WTC11 (cell line): Measurements from ENCODE around the gene MYBPH. TPM values are rescaled to one million over a fixed set of nuclear protein-coding genes. Genes with fewer than 3 reads are reported as not detected.

ENCODE experiments used
- ATAC-seq: fragments of 200-7000 bp; cut with Tn5 transposase; 2 replicates; pipeline ENCODE4 v1.10.0; 2021; ENCODE audit warnings: mild to moderate bottlenecking, moderate library complexity
- CTCF ChIA-PET: fragments of 300-600 bp; sonication (Branson Sonifier 250); formaldehyde crosslinking; loops from one replicate; lab custom pipeline; 2021; ENCODE audit warnings: antibody characterized with exemption; lab: Charles Lee
- POLR2A ChIA-PET: fragments of 350-600 bp; sonication (Branson Sonifier 250); formaldehyde crosslinking; loops from one replicate; lab custom pipeline; 2021; ENCODE audit warnings: antibody characterized with exemption; lab: Charles Lee
- DNase-seq: peaks from one replicate; pipeline ENCODE4 v3.0.0; 2021; ENCODE audit warnings: low spot score
- H3K27ac Mint-ChIP-seq: 2 replicates; pipeline ENCODE4 v1.8.0; 2021; ENCODE audit warnings: mixed read lengths
- H3K27me3 Mint-ChIP-seq: 2 replicates; pipeline ENCODE4 v1.8.0; 2021; ENCODE audit warnings: low read depth, mild to moderate bottlenecking, moderate library complexity, mixed read lengths
- H3K36me3 Mint-ChIP-seq: 2 replicates; pipeline ENCODE4 v1.8.0; 2021; ENCODE audit warnings: mixed read lengths
- H3K4me1 Mint-ChIP-seq: 2 replicates; pipeline ENCODE4 v1.8.0; 2022; ENCODE audit warnings: mixed read lengths
- H3K4me3 Mint-ChIP-seq: 2 replicates; pipeline ENCODE4 v1.8.0; 2021; ENCODE audit warnings: mild to moderate bottlenecking, moderate library complexity, mixed read lengths
- H3K9me3 Mint-ChIP-seq: 2 replicates; pipeline ENCODE4 v1.8.0; 2021; ENCODE audit warnings: mixed read lengths
- EMX1 ChIP-seq: fragments of 250-450 bp; sonication (Bioruptor Pico); IDR thresholded peaks from 2 replicates; pipeline ENCODE4 v1.8.0; 2021; ENCODE audit warnings: mild to moderate bottlenecking
- HMGA2 ChIP-seq: fragments of 250-450 bp; sonication (Bioruptor Pico); IDR thresholded peaks from 2 replicates; pipeline ENCODE4 v1.4.0; 2021; ENCODE audit warnings: mild to moderate bottlenecking, moderate library complexity
- MXD4 ChIP-seq: fragments of 250-450 bp; sonication (Bioruptor Pico); IDR thresholded peaks from 2 replicates; pipeline ENCODE4 v1.8.0; 2021; ENCODE audit warnings: mild to moderate bottlenecking, moderate library complexity, borderline replicate concordance
- MYBL2 ChIP-seq: sonication (generic); formaldehyde crosslinking; IDR thresholded peaks from 2 replicates; pipeline ENCODE4 v1.8.1; 2023; ENCODE audit warnings: mild to moderate bottlenecking, moderate library complexity, missing genetic modification reagents
- NFE2L1 ChIP-seq: sonication (generic); formaldehyde crosslinking; IDR thresholded peaks from 2 replicates; pipeline ENCODE4 v1.8.1; 2023; ENCODE audit warnings: missing genetic modification reagents
- NR1H2 ChIP-seq: sonication (generic); formaldehyde crosslinking; IDR thresholded peaks from 2 replicates; pipeline ENCODE4 v1.9.0; 2021; ENCODE audit warnings: mild to moderate bottlenecking, moderate library complexity, missing genetic modification reagents
- NR3C1 ChIP-seq: sonication (generic); formaldehyde crosslinking; conservative IDR thresholded peaks from 2 replicates; pipeline ENCODE4 v1.8.1; 2023; ENCODE audit warnings: low read depth, mild to moderate bottlenecking, missing genetic modification reagents
- SMAD4 ChIP-seq: sonication (generic); formaldehyde crosslinking; IDR thresholded peaks from 2 replicates; pipeline ENCODE4 v1.8.0; 2022; ENCODE audit warnings: mild to moderate bottlenecking, missing genetic modification reagents
- TCF7 ChIP-seq: sonication (generic); formaldehyde crosslinking; IDR thresholded peaks from 2 replicates; pipeline ENCODE4 v1.8.0; 2022; ENCODE audit warnings: mild to moderate bottlenecking, low read depth, missing genetic modification reagents, moderate library complexity
- ZBTB21 ChIP-seq: sonication (generic); formaldehyde crosslinking; IDR thresholded peaks from 2 replicates; pipeline ENCODE4 v1.8.1; 2023; ENCODE audit warnings: mild to moderate bottlenecking, missing genetic modification reagents, borderline replicate concordance
- ZNF138 ChIP-seq: sonication (generic); formaldehyde crosslinking; conservative IDR thresholded peaks from 2 replicates; pipeline ENCODE4 v1.8.1; 2022; ENCODE audit warnings: mild to moderate bottlenecking, moderate library complexity, missing genetic modification reagents
- ZNF317 ChIP-seq: sonication (generic); formaldehyde crosslinking; IDR thresholded peaks from 2 replicates; pipeline ENCODE4 v1.8.1; 2023; ENCODE audit warnings: low read depth, mild to moderate bottlenecking, moderate library complexity, missing genetic modification reagents, borderline replicate concordance
- ZNF423 ChIP-seq: fragments of 250-450 bp; sonication (Bioruptor Pico); IDR thresholded peaks from 2 replicates; pipeline ENCODE4 v2.1.2; 2022; ENCODE audit warnings: mild to moderate bottlenecking, moderate library complexity
- total RNA-seq: library from RNA; stranded (reverse); gene quantifications from 3 replicates; pipeline ENCODE4 v1.2.3, GENCODE V29; 2021
- TF ChIP-seq, protein P1 (sequence below): sonication (generic); formaldehyde crosslinking; IDR thresholded peaks from 2 replicates; pipeline ENCODE4 v1.8.1; 2023; ENCODE audit warnings: mild to moderate bottlenecking, missing genetic modification reagents
- TF ChIP-seq, protein P2 (sequence below): fragments of 250-450 bp; sonication (Bioruptor Pico); IDR thresholded peaks from 2 replicates; pipeline ENCODE4 v1.9.0; 2021; ENCODE audit warnings: mild to moderate bottlenecking
- TF ChIP-seq, protein P3 (sequence below): sonication (generic); formaldehyde crosslinking; IDR thresholded peaks from 2 replicates; pipeline ENCODE4 v1.8.1; 2023; ENCODE audit warnings: mild to moderate bottlenecking, missing genetic modification reagents, borderline replicate concordance
- TF ChIP-seq, protein P4 (sequence below): fragments of 200-600 bp; IDR thresholded peaks from 2 replicates; pipeline ENCODE4 v1.8.0; 2022; ENCODE audit warnings: antibody characterized with exemption
- TF ChIP-seq, protein P5 (sequence below): fragments of 250-450 bp; sonication (Bioruptor Pico); IDR thresholded peaks from 2 replicates; pipeline ENCODE4 v1.9.0; 2021; ENCODE audit warnings: mild to moderate bottlenecking

Gene MYBPH
- total RNA-seq, 1 experiment from 2014 or later, result not detected

DNA sequence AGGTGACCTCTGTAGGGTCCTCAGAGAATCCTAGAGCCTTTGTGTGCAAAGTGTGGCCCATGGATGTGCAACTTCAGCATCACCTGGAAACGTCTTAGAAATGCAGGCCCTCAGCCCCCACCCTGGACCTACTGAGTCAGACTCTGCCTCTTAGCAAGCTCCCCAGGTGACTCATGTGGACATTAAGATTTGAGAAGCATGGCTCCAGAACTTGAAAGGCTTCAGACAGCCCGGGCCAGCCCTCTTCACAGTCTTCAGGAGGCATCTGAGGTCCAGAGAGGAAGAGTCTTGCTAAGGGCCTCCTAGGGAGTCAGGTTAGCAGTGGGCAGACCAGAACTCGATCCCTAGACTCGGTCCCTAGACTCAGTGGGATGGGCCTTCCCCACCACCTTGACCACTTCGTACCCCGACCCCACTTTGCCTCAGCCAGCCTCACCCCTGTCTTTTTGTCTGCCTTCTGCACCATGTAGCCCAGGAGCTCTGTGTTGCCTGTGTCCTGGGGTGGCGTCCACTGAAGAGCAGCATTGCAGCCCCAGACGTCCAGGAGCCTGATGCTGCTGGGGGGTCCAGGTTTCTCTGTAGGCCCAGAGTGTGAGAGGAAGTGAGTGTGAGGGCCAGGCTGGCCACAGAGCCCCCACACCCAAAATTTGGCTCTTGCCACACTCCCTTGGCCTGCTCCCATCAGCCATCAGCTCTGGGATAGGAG lies 4.8 kb downstream of the MYBPH start:
- ChIA-PET POLR2A (no interaction called here), CTCF (interaction anchor here (1.3 to 7.1 kb wide), 14 partner anchors 12 to 131 kb away, joined by 4 to 110 read pairs (median 16); partner anchors contain the start of genes ADORA1 and MYOG)
- Mint-ChIP-seq H3K4me1 (peaks cover 14% of the 10 kb centered on the region), H3K4me3 (no peak overlapping the region), H3K9me3 (no peaks in the 10 kb centered on the region), H3K27me3 (no peaks in the 10 kb centered on the region), H3K36me3 (no peaks in the 10 kb centered on the region), H3K27ac (no peak overlapping the region)
- TF ChIP-seq ZNF317 (CRISPR knock-in tag) (no peak), TCF7 (CRISPR knock-in tag) (no peak), NFE2L1 (CRISPR knock-in tag) (no peak), MYBL2 (CRISPR knock-in tag) (no peak), MXD4 (CRISPR knock-in tag) (no peak), NR1H2 (CRISPR knock-in tag) (no peak)
- TF ChIP-seq, protein P1, sequence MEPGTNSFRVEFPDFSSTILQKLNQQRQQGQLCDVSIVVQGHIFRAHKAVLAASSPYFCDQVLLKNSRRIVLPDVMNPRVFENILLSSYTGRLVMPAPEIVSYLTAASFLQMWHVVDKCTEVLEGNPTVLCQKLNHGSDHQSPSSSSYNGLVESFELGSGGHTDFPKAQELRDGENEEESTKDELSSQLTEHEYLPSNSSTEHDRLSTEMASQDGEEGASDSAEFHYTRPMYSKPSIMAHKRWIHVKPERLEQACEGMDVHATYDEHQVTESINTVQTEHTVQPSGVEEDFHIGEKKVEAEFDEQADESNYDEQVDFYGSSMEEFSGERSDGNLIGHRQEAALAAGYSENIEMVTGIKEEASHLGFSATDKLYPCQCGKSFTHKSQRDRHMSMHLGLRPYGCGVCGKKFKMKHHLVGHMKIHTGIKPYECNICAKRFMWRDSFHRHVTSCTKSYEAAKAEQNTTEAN (CRISPR knock-in tag), result no peak
- TF ChIP-seq, protein P2, sequence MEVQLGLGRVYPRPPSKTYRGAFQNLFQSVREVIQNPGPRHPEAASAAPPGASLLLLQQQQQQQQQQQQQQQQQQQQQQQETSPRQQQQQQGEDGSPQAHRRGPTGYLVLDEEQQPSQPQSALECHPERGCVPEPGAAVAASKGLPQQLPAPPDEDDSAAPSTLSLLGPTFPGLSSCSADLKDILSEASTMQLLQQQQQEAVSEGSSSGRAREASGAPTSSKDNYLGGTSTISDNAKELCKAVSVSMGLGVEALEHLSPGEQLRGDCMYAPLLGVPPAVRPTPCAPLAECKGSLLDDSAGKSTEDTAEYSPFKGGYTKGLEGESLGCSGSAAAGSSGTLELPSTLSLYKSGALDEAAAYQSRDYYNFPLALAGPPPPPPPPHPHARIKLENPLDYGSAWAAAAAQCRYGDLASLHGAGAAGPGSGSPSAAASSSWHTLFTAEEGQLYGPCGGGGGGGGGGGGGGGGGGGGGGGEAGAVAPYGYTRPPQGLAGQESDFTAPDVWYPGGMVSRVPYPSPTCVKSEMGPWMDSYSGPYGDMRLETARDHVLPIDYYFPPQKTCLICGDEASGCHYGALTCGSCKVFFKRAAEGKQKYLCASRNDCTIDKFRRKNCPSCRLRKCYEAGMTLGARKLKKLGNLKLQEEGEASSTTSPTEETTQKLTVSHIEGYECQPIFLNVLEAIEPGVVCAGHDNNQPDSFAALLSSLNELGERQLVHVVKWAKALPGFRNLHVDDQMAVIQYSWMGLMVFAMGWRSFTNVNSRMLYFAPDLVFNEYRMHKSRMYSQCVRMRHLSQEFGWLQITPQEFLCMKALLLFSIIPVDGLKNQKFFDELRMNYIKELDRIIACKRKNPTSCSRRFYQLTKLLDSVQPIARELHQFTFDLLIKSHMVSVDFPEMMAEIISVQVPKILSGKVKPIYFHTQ (CRISPR knock-in tag), result no peak
- TF ChIP-seq, protein P3, sequence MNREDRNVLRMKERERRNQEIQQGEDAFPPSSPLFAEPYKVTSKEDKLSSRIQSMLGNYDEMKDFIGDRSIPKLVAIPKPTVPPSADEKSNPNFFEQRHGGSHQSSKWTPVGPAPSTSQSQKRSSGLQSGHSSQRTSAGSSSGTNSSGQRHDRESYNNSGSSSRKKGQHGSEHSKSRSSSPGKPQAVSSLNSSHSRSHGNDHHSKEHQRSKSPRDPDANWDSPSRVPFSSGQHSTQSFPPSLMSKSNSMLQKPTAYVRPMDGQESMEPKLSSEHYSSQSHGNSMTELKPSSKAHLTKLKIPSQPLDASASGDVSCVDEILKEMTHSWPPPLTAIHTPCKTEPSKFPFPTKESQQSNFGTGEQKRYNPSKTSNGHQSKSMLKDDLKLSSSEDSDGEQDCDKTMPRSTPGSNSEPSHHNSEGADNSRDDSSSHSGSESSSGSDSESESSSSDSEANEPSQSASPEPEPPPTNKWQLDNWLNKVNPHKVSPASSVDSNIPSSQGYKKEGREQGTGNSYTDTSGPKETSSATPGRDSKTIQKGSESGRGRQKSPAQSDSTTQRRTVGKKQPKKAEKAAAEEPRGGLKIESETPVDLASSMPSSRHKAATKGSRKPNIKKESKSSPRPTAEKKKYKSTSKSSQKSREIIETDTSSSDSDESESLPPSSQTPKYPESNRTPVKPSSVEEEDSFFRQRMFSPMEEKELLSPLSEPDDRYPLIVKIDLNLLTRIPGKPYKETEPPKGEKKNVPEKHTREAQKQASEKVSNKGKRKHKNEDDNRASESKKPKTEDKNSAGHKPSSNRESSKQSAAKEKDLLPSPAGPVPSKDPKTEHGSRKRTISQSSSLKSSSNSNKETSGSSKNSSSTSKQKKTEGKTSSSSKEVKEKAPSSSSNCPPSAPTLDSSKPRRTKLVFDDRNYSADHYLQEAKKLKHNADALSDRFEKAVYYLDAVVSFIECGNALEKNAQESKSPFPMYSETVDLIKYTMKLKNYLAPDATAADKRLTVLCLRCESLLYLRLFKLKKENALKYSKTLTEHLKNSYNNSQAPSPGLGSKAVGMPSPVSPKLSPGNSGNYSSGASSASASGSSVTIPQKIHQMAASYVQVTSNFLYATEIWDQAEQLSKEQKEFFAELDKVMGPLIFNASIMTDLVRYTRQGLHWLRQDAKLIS, result no peak
- TF ChIP-seq, protein P4, sequence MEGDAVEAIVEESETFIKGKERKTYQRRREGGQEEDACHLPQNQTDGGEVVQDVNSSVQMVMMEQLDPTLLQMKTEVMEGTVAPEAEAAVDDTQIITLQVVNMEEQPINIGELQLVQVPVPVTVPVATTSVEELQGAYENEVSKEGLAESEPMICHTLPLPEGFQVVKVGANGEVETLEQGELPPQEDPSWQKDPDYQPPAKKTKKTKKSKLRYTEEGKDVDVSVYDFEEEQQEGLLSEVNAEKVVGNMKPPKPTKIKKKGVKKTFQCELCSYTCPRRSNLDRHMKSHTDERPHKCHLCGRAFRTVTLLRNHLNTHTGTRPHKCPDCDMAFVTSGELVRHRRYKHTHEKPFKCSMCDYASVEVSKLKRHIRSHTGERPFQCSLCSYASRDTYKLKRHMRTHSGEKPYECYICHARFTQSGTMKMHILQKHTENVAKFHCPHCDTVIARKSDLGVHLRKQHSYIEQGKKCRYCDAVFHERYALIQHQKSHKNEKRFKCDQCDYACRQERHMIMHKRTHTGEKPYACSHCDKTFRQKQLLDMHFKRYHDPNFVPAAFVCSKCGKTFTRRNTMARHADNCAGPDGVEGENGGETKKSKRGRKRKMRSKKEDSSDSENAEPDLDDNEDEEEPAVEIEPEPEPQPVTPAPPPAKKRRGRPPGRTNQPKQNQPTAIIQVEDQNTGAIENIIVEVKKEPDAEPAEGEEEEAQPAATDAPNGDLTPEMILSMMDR, result no peak
- TF ChIP-seq, protein P5, sequence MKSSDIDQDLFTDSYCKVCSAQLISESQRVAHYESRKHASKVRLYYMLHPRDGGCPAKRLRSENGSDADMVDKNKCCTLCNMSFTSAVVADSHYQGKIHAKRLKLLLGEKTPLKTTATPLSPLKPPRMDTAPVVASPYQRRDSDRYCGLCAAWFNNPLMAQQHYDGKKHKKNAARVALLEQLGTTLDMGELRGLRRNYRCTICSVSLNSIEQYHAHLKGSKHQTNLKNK (CRISPR knock-in tag), result no peak
- no peak for ATAC-seq
- no peak for DNase-seq

DNA sequence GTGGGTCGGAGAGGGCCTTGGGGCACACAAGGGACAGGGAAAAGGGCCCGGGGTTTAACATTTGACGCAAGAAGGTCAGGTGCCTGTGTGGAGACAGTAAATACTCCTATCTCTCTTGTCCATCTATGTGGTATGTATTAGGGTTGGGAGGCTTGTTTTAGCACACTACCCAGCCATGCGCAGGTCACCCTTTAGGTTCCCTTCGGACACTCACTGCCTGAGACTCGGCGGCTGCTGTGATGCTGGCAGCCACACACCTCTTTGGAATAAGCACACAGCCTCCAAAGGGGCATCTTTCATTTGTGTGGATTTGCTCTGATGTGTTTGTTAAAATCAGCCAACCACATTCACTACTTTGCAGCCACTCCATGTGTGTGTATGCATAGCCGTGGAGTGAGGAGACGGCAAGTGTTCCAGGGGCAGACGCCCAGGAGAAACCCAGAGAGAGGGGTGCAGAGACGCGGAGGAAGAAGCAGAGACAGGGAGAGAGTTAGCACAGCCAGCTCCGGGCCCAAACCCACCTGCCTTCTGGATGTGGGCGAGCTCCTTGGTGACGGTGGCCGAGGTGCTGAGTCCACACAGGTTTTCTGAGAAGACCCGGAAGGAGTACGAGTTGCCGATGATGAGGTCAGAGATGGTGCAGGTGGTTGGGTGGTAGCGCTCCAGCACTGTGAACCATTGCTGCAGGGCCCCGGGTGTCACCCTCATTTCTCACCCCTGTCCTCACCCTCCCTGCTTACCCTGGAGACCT lies 5.7 kb downstream of the MYBPH start:
- H3K27me3 Mint-ChIP-seq, result no peaks in the 10 kb centered on the region
- ATAC-seq, result no peak
- H3K27ac Mint-ChIP-seq, result no peak overlapping the region
- TF ChIP-seq NR3C1 (CRISPR knock-in tag), result no peak
- no peak for TF ChIP-seq EMX1 (CRISPR knock-in tag)
- no peak for TF ChIP-seq ZBTB21 (CRISPR knock-in tag)
- no peak for TF ChIP-seq TCF7 (CRISPR knock-in tag)
- no peak for TF ChIP-seq ZNF423 (CRISPR knock-in tag)
- TF ChIP-seq, protein P3, result no peak
- TF ChIP-seq HMGA2 (CRISPR knock-in tag), result no peak
- no peak for TF ChIP-seq SMAD4 (CRISPR knock-in tag)
- no peak for TF ChIP-seq ZNF138
- H3K4me1 Mint-ChIP-seq, result peaks cover 14% of the 10 kb centered on the region
- ChIA-PET POLR2A (no interaction called here), CTCF (interaction anchor here (1.1 to 7.1 kb wide), 7 partner anchors 18 to 130 kb away, joined by 3 to 110 read pairs (median 5); no protein-coding TSS in a partner anchor)
- no peak overlapping the region for H3K4me3 Mint-ChIP-seq
- H3K36me3 Mint-ChIP-seq, result no peaks in the 10 kb centered on the region
- no peak for DNase-seq
- H3K9me3 Mint-ChIP-seq, result no peaks in the 10 kb centered on the region
